H1 (cell line): ENCODE data around the gene CNOT6L. TPM values are rescaled to one million over a fixed set of nuclear protein-coding genes. Genes with fewer than 3 reads are reported as not detected.

Experiments
- CTCF ChIA-PET: fragments of 300-600 bp; sonication (Branson Sonifier 250); formaldehyde crosslinking; loops from one replicate; lab custom pipeline; 2021; ENCODE audit not compliant: partially characterized antibody; lab: Charles Lee
- POLR2A ChIA-PET: fragments of 300-600 bp; sonication (Branson Sonifier 250); formaldehyde crosslinking; loops from one replicate; lab custom pipeline; 2021; ENCODE audit warnings: inconsistent platforms; ENCODE audit not compliant: partially characterized antibody; lab: Charles Lee
- DNase-seq, 2 experiments: peaks; one replicate each; pipeline versions ENCODE4 v3.0.0 to v3.0.0-alpha.2; 2010 to 2022; ENCODE audit warnings: low spot score in 2 of 2, low read depth in 1 of 2, mixed read lengths in 1 of 2
- FAIRE-seq: peaks from 2 replicates; lab custom pipeline; 2011; peaks lifted over from hg19 to GRCh38; lab: Jason Lieb, UNC
- H2AFZ ChIP-seq: 2 replicates; pipeline ENCODE4 v1.8.1; 2012; ENCODE audit warnings: low read length, inconsistent platforms
- H2AK5ac ChIP-seq: 2 replicates; pipeline ENCODE4 v1.6.1; 2013; ENCODE audit warnings: low read depth, low read length
- H2BK120ac ChIP-seq: replicated peaks from 2 replicates; pipeline ENCODE3; 2013; ENCODE audit warnings: low read depth, low read length, inconsistent platforms
- H2BK12ac ChIP-seq: 2 replicates; pipeline ENCODE4 v1.6.1; 2013; ENCODE audit warnings: low read depth, low read length
- H2BK15ac ChIP-seq: 2 replicates; pipeline ENCODE4 v1.6.1; 2013; ENCODE audit warnings: low read length
- H2BK20ac ChIP-seq: 2 replicates; pipeline ENCODE4 v1.6.1; 2013; ENCODE audit warnings: low read length
- H2BK5ac ChIP-seq: 2 replicates; pipeline ENCODE4 v1.6.1; 2013; ENCODE audit warnings: low read depth, low read length
- H3K14ac ChIP-seq: 2 replicates; pipeline ENCODE4 v1.6.1; 2013; ENCODE audit warnings: inconsistent platforms; ENCODE audit not compliant: insufficient read length
- H3K18ac ChIP-seq: 2 replicates; pipeline ENCODE4 v1.6.1; 2013; ENCODE audit warnings: low read length; ENCODE audit errors: extremely low read depth
- H3K23ac ChIP-seq: 2 replicates; pipeline ENCODE4 v1.6.1; 2013; ENCODE audit warnings: inconsistent platforms; ENCODE audit not compliant: insufficient read length
- H3K23me2 ChIP-seq: 2 replicates; pipeline ENCODE4 v1.6.1; 2013; ENCODE audit warnings: low read depth, low read length
- H3K27ac ChIP-seq: 2 replicates; pipeline ENCODE4 v1.6.1; 2011; ENCODE audit warnings: low read depth, low read length, inconsistent platforms
- H3K27me3 ChIP-seq, 4 experiments: replicated peaks in 1 of 4; 1 replicate in 1 of 4; 2 replicates in 3 of 4; pipeline versions ENCODE4 v1.6.1 to v1.8.1; 2011 to 2013; ENCODE audit warnings: low read length in 3 of 4, mild to moderate bottlenecking in 3 of 4, inconsistent platforms in 2 of 4, mixed read lengths in 2 of 4, moderate library complexity in 1 of 4; ENCODE audit not compliant: control insufficient read depth in 3 of 4, insufficient read depth in 3 of 4; ENCODE audit errors: extremely low read depth in 1 of 4
- H3K36me3 ChIP-seq, 4 experiments: 2 replicates each; pipeline versions ENCODE4 v1.6.1 to v1.8.1; 2011 to 2013; ENCODE audit warnings: mild to moderate bottlenecking in 4 of 4, low read length in 3 of 4, moderate library complexity in 2 of 4, control low read depth in 1 of 4, inconsistent platforms in 1 of 4; ENCODE audit not compliant: insufficient read depth in 4 of 4, control insufficient read depth in 2 of 4
- H3K4ac ChIP-seq: replicated peaks from 2 replicates; pipeline ENCODE3; 2013; ENCODE audit warnings: low read length, low read depth, mixed read lengths, inconsistent platforms; ENCODE audit not compliant: insufficient read length
- H3K4me1 ChIP-seq, 4 experiments: replicated peaks in 1 of 4; 1 replicate in 1 of 4; 2 replicates in 3 of 4; pipeline versions ENCODE4 v1.6.1 to v1.8.1; 2011 to 2013; ENCODE audit warnings: low read length in 3 of 4, inconsistent platforms in 2 of 4, mixed read lengths in 1 of 4; ENCODE audit not compliant: insufficient read depth in 4 of 4, control insufficient read depth in 3 of 4
- H3K4me2 ChIP-seq, 2 experiments: 2 replicates each; pipeline versions ENCODE4 v1.6.1 to v1.8.1; 2011 to 2013; ENCODE audit warnings: low read depth in 2 of 2, low read length in 2 of 2, control low read depth in 1 of 2, inconsistent platforms in 1 of 2, mild to moderate bottlenecking in 1 of 2; ENCODE audit not compliant: insufficient read depth in 1 of 2
- H3K4me3 ChIP-seq, 4 experiments: fragments of 200-600, 300-600 bp in 1 of 4; sonication (generic), shearing (Covaris generic), sonication (Bioruptor Twin) in 1 of 4; 2 replicates each; pipeline versions ENCODE4 v1.5.1 to v1.8.1; 2011 to 2016; ENCODE audit warnings: low read length in 4 of 4, low read depth in 3 of 4, control low read depth in 2 of 4, inconsistent platforms in 2 of 4, mild to moderate bottlenecking in 2 of 4, mixed read lengths in 1 of 4, moderate library complexity in 1 of 4; ENCODE audit not compliant: insufficient read depth in 2 of 4; ENCODE audit errors: extremely low read depth in 1 of 4
- H3K56ac ChIP-seq: replicated peaks from 2 replicates; pipeline ENCODE3; 2013; ENCODE audit warnings: low read depth, mild to moderate bottlenecking, mixed read lengths, low read length, inconsistent platforms; ENCODE audit not compliant: insufficient read length
- H3K79me1 ChIP-seq: 2 replicates; pipeline ENCODE4 v1.6.1; 2013; ENCODE audit warnings: low read depth, low read length, control low read depth
- H3K79me2 ChIP-seq, 2 experiments: 2 replicates each; pipeline versions ENCODE4 v1.6.1 to v1.8.1; 2012 to 2013; ENCODE audit warnings: low read length in 2 of 2, mild to moderate bottlenecking in 2 of 2, inconsistent platforms in 1 of 2; ENCODE audit not compliant: insufficient read depth in 2 of 2, control insufficient read depth in 1 of 2
- H3K9ac ChIP-seq, 4 experiments: replicated peaks in 1 of 4; 1 replicate in 1 of 4; 2 replicates in 3 of 4; pipeline versions ENCODE4 v1.6.1 to v1.8.1; 2011 to 2013; ENCODE audit warnings: low read depth in 3 of 4, low read length in 3 of 4, control low read depth in 2 of 4, mild to moderate bottlenecking in 2 of 4, moderate library complexity in 2 of 4, inconsistent platforms in 1 of 4; ENCODE audit errors: extremely low read depth in 1 of 4
- H3K9me3 ChIP-seq, 2 experiments: 2 replicates each; pipeline versions ENCODE4 v1.6.1 to v1.8.1; 2012 to 2013; ENCODE audit warnings: mild to moderate bottlenecking in 2 of 2, moderate library complexity in 2 of 2, control low read depth in 1 of 2, inconsistent platforms in 1 of 2, low read depth in 1 of 2, low read length in 1 of 2, mixed read lengths in 1 of 2; ENCODE audit not compliant: insufficient read depth in 2 of 2
- H4K20me1 ChIP-seq, 2 experiments: replicated peaks in 1 of 2; 2 replicates each; pipeline versions ENCODE3 to v1.8.1; 2011 to 2013; ENCODE audit warnings: inconsistent platforms in 2 of 2, low read length in 2 of 2, mild to moderate bottlenecking in 1 of 2; ENCODE audit not compliant: insufficient read depth in 2 of 2, control insufficient read depth in 1 of 2
- H4K5ac ChIP-seq: 2 replicates; pipeline ENCODE4 v1.6.1; 2013; ENCODE audit warnings: low read length, low read depth, mixed read lengths, inconsistent platforms; ENCODE audit not compliant: insufficient read length
- H4K8ac ChIP-seq: 2 replicates; pipeline ENCODE4 v1.8.0; 2013; ENCODE audit warnings: mild to moderate bottlenecking, moderate library complexity, low read length, inconsistent platforms; ENCODE audit not compliant: insufficient read depth; ENCODE audit errors: extremely low read depth
- H4K91ac ChIP-seq: replicated peaks from 2 replicates; pipeline ENCODE3; 2013; ENCODE audit warnings: low read length, mixed read lengths, inconsistent platforms; ENCODE audit not compliant: insufficient read length
- ATF3 ChIP-seq: IDR thresholded peaks from 2 replicates; pipeline ENCODE4 v1.6.1; 2011; ENCODE audit warnings: low read depth, mild to moderate bottlenecking, low read length; ENCODE audit not compliant: insufficient read depth
- CBX5 ChIP-seq: fragments of 300-800, 300-1000 bp; sonication (generic); IDR thresholded peaks from 2 replicates; pipeline ENCODE4 v1.7.1; 2016; ENCODE audit warnings: antibody characterized with exemption, low read length, low read depth
- CREB1 ChIP-seq: IDR thresholded peaks from 2 replicates; pipeline ENCODE4 v1.6.1; 2012; ENCODE audit warnings: inconsistent platforms
- EGR1 ChIP-seq: IDR thresholded peaks from 2 replicates; pipeline ENCODE4 v1.6.1; 2011; ENCODE audit warnings: low read depth, low read length, borderline replicate concordance
- EP300 ChIP-seq, 2 experiments: IDR thresholded peaks; 1 replicate in 1 of 2; 2 replicates in 1 of 2; pipeline ENCODE4 v1.6.1; 2011 to 2012; ENCODE audit warnings: low read depth in 2 of 2, low read length in 2 of 2, mild to moderate bottlenecking in 2 of 2, borderline replicate concordance in 1 of 2, inconsistent platforms in 1 of 2, moderate library complexity in 1 of 2
- JUN ChIP-seq: IDR thresholded peaks from 2 replicates; pipeline ENCODE4 v1.6.1; 2011; ENCODE audit warnings: low read depth, mild to moderate bottlenecking, improper control_type of control experiment, low read length
- NRF1 ChIP-seq: IDR thresholded peaks from 2 replicates; pipeline ENCODE4 v1.6.1; 2011; ENCODE audit warnings: mild to moderate bottlenecking, low read depth, low read length, improper control_type of control experiment
- POLR2AphosphoS5 ChIP-seq: IDR thresholded peaks from 2 replicates; pipeline ENCODE4 v1.6.1; 2011; ENCODE audit warnings: low read depth, low read length
- RNF2 ChIP-seq: fragments of 200-900, 300-1000 bp; sonication (generic); IDR thresholded peaks from 2 replicates; pipeline ENCODE4 v1.7.1; 2016; ENCODE audit warnings: borderline replicate concordance, low read depth, mild to moderate bottlenecking, antibody characterized with exemption, low read length; ENCODE audit not compliant: poor library complexity, severe bottlenecking; ENCODE audit errors: missing control alignments
- SIX5 ChIP-seq: IDR thresholded peaks from 2 replicates; pipeline ENCODE4 v1.6.1; 2011; ENCODE audit warnings: mild to moderate bottlenecking, low read depth, low read length
- SP2 ChIP-seq: IDR thresholded peaks from 2 replicates; pipeline ENCODE4 v1.6.1; 2012; ENCODE audit warnings: mild to moderate bottlenecking, low read length, inconsistent platforms
- TEAD4 ChIP-seq: IDR thresholded peaks from 2 replicates; pipeline ENCODE4 v1.6.1; 2012; ENCODE audit warnings: low read depth, low read length, inconsistent platforms, mixed read lengths
- ZNF274 ChIP-seq: IDR thresholded peaks from 2 replicates; pipeline ENCODE4 v1.7.0; 2012; ENCODE audit warnings: low read length, borderline replicate concordance; ENCODE audit errors: extremely low read depth
- WGBS, 2 experiments: shearing (Covaris generic) in 1 of 2; methylation state at CpG; one replicate each; pipeline versions ENCODE4 v1.1.6 to v1.1.7; 2013 to 2015; ENCODE audit warnings: low lambda C conversion rate in 2 of 2, mixed read lengths in 2 of 2, inconsistent platforms in 1 of 2, low coverage in 1 of 2, missing lambda C conversion rate in 1 of 2; ENCODE audit not compliant: insufficient replicate concordance in 2 of 2, insufficient coverage in 1 of 2, insufficient read length in 1 of 2; ENCODE audit errors: extremely low coverage in 1 of 2, missing lambda C conversion rate in 1 of 2; 5-methylcytosine and 5-hydroxymethylcytosine counted together
- polyA plus RNA-seq, 7 experiments: library from polyadenylated mRNA; depleted of rRNA in 3 of 7; stranded (reverse) in 5 of 7; unstranded in 2 of 7; fragments of >200 nt in 5 of 7; fragments of 200-250 nt in 2 of 7; gene quantifications; 1 replicate in 5 of 7; 2 replicates in 1 of 7; 4 replicates in 1 of 7; pipeline versions ENCODE4 v1.2.1 to v1.2.3, GENCODE V29; 2011 to 2013; ENCODE audit warnings: missing spikeins in 2 of 7, mixed read lengths in 2 of 7
- total RNA-seq: library from RNA; stranded (reverse); fragmentation: NEBNext Ultra II Directional; extraction: Animal tissue kit (Norgen Biotek cat#: 25700); gene quantifications from 2 replicates; pipeline ENCODE4 v1.2.1, GENCODE V29; 2021

Gene CNOT6L
- total and polyA plus RNA-seq, 2 of the 8 experiments (the other 6 are each of a cell fraction or from before 2014, with no cell fraction given) = 2.0 to 22.4 TPM

- Histone ChIP-seq H2BK120ac (no peak overlapping the region), H4K91ac (no peak overlapping the region), H2AFZ (no peak overlapping the region), H3K4me2 (no peak overlapping the region), H3K9me3 (no peaks in the 10 kb centered on the region), H3K27me3 (no peaks in the 10 kb centered on the region), H3K4me1 (no peaks in the 10 kb centered on the region), H3K56ac (no peak overlapping the region), H2BK12ac (no peak overlapping the region), H3K4ac (no peak overlapping the region), H4K20me1 (no peaks in the 10 kb centered on the region), H2BK20ac (no peak overlapping the region), H2BK15ac (no peak overlapping the region), H3K9ac (no peak overlapping the region), H2AK5ac (no peak overlapping the region), H3K27ac (no peak overlapping the region), H2BK5ac (no peak overlapping the region), H3K23ac (no peak overlapping the region), H3K36me3 (no peaks in the 10 kb centered on the region), H3K79me2 (no peaks in the 10 kb centered on the region), H4K5ac (no peak overlapping the region), H3K14ac (no peak overlapping the region), H3K18ac (no peak overlapping the region), H3K4me3 (no peak overlapping the region), H3K79me1 (no peaks in the 10 kb centered on the region), H3K23me2 (no peaks in the 10 kb centered on the region), H4K8ac (no peak overlapping the region)
- ChIA-PET POLR2A (no interaction called here), CTCF (no interaction called here)
- DNase-seq (no peak), FAIRE-seq (no peak)
- 92% methylated on average over 2 of the region's 2 CpGs; no CpG with 5 or more reads in 1 of the 2 experiments for WGBS, 2 experiments
- TF ChIP-seq TEAD4 (no peak), CBX5 (no peak), ATF3 (no peak), SIX5 (no peak), JUN (no peak), SP2 (no peak), RNF2 (no peak), CREB1 (no peak), EP300 (IDR thresholded peaks at IDR 0.05; ENCODE audit: borderline replicate concordance in 1 of 2, low read depth in 2 of 2, low read length in 2 of 2) (no peak), EGR1 (no peak), POLR2AphosphoS5 (no peak), ZNF274 (no peak), NRF1 (no peak)
Observed at GRCh38 chr4:77742054-77742453, 77.1 kb downstream of the CNOT6L start.
